ENCODE data around the gene ADAMTS14.

DNA sequence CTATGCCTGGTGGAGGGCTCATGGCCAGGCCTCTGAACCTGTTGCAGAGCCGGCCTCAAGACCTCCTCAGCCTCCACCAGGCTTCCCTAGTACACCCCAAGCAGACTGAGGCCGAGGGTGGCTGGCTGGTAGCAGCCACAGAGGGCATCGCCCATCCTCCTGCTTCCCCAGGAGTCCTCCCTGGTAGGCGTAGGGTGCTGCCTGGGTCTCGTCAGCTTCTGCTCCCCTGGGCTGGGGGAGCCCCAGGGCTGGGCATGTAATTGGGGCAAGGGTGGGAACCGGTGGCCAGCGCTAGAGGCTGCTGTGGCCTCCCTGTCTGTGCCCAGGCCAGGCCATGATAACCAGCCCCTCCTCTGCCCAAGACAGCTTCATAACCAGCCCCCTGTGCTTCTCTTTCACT, 80.3 kb downstream of the ADAMTS14 start:
- TF ChIP-seq, protein P1, sequence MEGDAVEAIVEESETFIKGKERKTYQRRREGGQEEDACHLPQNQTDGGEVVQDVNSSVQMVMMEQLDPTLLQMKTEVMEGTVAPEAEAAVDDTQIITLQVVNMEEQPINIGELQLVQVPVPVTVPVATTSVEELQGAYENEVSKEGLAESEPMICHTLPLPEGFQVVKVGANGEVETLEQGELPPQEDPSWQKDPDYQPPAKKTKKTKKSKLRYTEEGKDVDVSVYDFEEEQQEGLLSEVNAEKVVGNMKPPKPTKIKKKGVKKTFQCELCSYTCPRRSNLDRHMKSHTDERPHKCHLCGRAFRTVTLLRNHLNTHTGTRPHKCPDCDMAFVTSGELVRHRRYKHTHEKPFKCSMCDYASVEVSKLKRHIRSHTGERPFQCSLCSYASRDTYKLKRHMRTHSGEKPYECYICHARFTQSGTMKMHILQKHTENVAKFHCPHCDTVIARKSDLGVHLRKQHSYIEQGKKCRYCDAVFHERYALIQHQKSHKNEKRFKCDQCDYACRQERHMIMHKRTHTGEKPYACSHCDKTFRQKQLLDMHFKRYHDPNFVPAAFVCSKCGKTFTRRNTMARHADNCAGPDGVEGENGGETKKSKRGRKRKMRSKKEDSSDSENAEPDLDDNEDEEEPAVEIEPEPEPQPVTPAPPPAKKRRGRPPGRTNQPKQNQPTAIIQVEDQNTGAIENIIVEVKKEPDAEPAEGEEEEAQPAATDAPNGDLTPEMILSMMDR (conservative IDR thresholded peaks at IDR 0.05) = no peak
- TF ChIP-seq EZH2 (IDR thresholded peaks at IDR 0.05; ENCODE audit: low read depth) = no peak
